Measurements from ENCODE around the gene UBR4.

DNA sequence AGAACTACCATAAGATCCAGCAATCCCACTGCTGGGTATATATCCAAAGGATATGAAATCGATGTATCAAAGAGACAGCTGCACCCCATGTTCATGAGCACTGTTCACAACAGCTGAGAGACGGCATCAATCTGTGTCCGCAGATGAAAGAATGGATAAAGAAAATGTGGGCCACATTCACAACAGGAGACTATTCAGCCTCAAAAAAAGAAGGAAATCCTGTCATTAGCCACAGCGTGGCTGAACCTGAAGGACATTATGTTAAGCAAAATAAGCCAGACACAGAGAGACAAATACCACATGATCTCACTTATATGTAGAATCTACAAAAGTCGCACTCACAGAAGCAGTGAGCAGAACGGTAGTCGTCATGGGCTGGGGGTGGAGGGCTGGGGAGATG, 154.4 kb downstream of the UBR4 start:
- TF ChIP-seq, protein P1, sequence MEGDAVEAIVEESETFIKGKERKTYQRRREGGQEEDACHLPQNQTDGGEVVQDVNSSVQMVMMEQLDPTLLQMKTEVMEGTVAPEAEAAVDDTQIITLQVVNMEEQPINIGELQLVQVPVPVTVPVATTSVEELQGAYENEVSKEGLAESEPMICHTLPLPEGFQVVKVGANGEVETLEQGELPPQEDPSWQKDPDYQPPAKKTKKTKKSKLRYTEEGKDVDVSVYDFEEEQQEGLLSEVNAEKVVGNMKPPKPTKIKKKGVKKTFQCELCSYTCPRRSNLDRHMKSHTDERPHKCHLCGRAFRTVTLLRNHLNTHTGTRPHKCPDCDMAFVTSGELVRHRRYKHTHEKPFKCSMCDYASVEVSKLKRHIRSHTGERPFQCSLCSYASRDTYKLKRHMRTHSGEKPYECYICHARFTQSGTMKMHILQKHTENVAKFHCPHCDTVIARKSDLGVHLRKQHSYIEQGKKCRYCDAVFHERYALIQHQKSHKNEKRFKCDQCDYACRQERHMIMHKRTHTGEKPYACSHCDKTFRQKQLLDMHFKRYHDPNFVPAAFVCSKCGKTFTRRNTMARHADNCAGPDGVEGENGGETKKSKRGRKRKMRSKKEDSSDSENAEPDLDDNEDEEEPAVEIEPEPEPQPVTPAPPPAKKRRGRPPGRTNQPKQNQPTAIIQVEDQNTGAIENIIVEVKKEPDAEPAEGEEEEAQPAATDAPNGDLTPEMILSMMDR (conservative IDR thresholded peaks at IDR 0.05; ENCODE audit: low read depth in 2 of 2): no peak
- TF ChIP-seq CREB1 (CRISPR knock-in tag; IDR thresholded peaks at IDR 0.05; ENCODE audit: low read depth): no peak
- TF ChIP-seq POLR2AphosphoS5 (IDR thresholded peaks at IDR 0.05; ENCODE audit: low read depth): no peak
- TF ChIP-seq EZH2 (IDR thresholded peaks at IDR 0.05; ENCODE audit: low read depth, unreplicated experiment): no peak
- TF ChIP-seq, protein P2, sequence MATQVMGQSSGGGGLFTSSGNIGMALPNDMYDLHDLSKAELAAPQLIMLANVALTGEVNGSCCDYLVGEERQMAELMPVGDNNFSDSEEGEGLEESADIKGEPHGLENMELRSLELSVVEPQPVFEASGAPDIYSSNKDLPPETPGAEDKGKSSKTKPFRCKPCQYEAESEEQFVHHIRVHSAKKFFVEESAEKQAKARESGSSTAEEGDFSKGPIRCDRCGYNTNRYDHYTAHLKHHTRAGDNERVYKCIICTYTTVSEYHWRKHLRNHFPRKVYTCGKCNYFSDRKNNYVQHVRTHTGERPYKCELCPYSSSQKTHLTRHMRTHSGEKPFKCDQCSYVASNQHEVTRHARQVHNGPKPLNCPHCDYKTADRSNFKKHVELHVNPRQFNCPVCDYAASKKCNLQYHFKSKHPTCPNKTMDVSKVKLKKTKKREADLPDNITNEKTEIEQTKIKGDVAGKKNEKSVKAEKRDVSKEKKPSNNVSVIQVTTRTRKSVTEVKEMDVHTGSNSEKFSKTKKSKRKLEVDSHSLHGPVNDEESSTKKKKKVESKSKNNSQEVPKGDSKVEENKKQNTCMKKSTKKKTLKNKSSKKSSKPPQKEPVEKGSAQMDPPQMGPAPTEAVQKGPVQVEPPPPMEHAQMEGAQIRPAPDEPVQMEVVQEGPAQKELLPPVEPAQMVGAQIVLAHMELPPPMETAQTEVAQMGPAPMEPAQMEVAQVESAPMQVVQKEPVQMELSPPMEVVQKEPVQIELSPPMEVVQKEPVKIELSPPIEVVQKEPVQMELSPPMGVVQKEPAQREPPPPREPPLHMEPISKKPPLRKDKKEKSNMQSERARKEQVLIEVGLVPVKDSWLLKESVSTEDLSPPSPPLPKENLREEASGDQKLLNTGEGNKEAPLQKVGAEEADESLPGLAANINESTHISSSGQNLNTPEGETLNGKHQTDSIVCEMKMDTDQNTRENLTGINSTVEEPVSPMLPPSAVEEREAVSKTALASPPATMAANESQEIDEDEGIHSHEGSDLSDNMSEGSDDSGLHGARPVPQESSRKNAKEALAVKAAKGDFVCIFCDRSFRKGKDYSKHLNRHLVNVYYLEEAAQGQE (IDR thresholded peaks at IDR 0.05; ENCODE audit: unreplicated experiment): no peak

Data from GM23338 (cell line).